NCI-H748 (cell line): ENCODE results near the gene GNLY.
"Not testable (repeated sequence)": the region's sequence is repeated elsewhere in the genome, so short reads cannot be mapped to it uniquely, and the experiment has no call there.

ENCODE experiments used
- DNase-seq: peaks from one replicate; lab custom pipeline; 2025; ENCODE audit not compliant: unreplicated experiment; lab: John Stamatoyannopoulos, UW

The GNLY gene

GRCh38 chr2:85694052-85695025, at the start of gene GNLY:
GNLY (plus strand) TSS chr2:85694358; CDS start chr2:85694419, 61 bp downstream.
- no peak for DNase-seq

- DNase-seq: no peak
Measured at GRCh38 chr2:85644909-85645308, 49.2 kb upstream of the GNLY start.

- DNase-seq: no peak
Measured at GRCh38 chr2:85646166-85646565, 48.0 kb upstream of the GNLY start.

- DNase-seq: no peak
Measured at GRCh38 chr2:85647823-85648526, 46.2 kb upstream of the GNLY start.

GRCh38 chr2:85648619-85649018, 45.5 kb upstream of the GNLY start:
- no peak for DNase-seq

GRCh38 chr2:85649201-85650190, 44.7 kb upstream of the GNLY start:
- DNase-seq: no peak

GRCh38 chr2:85650456-85650855, 43.7 kb upstream of the GNLY start:
- no peak for DNase-seq

- DNase-seq: no peak
Measured at GRCh38 chr2:85651097-85651496, 43.1 kb upstream of the GNLY start.

GRCh38 chr2:85652056-85652455, 42.1 kb upstream of the GNLY start:
- no peak for DNase-seq

GRCh38 chr2:85653996-85654395, 40.2 kb upstream of the GNLY start:
- no peak for DNase-seq

GRCh38 chr2:85655961-85656417, 38.2 kb upstream of the GNLY start:
- no peak for DNase-seq

GRCh38 chr2:85656468-85656867, 37.7 kb upstream of the GNLY start:
- no peak for DNase-seq

- DNase-seq: not testable (repeated sequence)
Measured at GRCh38 chr2:85657399-85657798, 36.8 kb upstream of the GNLY start.

GRCh38 chr2:85659324-85659981, 34.7 kb upstream of the GNLY start:
- no peak for DNase-seq

- not testable (repeated sequence) for DNase-seq
Measured at GRCh38 chr2:85660301-85660700, 33.9 kb upstream of the GNLY start.

GRCh38 chr2:85660725-85661124, 33.4 kb upstream of the GNLY start:
- DNase-seq: no peak

GRCh38 chr2:85661139-85661858, 32.9 kb upstream of the GNLY start:
- no peak for DNase-seq

- DNase-seq: no peak
Measured at GRCh38 chr2:85662899-85663593, 31.1 kb upstream of the GNLY start.
